ENCODE data around the gene H2BK1.

DNA sequence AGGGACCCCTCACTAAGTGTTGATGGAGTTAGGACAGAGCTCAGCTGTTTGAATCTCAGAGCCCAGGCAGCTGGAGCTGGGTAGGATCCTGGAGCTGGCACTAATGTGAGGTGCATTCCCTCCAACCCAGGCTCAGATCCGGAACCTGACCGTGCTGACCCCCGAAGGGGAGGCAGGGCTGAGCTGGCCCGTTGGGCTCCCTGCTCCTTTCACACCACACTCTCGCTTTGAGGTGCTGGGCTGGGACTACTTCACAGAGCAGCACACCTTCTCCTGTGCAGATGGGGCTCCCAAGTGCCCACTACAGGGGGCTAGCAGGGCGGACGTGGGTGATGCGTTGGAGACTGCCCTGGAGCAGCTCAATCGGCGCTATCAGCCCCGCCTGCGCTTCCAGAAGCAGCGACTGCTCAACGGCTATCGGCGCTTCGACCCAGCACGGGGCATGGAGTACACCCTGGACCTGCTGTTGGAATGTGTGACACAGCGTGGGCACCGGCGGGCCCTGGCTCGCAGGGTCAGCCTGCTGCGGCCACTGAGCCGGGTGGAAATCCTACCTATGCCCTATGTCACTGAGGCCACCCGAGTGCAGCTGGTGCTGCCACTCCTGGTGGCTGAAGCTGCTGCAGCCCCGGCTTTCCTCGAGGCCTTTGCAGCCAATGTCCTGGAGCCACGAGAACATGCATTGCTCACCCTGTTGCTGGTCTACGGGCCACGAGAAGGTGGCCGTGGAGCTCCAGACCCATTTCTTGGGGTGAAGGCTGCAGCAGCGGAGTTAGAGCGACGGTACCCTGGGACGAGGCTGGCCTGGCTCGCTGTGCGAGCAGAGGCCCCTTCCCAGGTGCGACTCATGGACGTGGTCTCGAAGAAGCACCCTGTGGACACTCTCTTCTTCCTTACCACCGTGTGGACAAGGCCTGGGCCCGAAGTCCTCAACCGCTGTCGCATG, 27.2 kb upstream of the H2BK1 start:
- TF ChIP-seq, protein P1, sequence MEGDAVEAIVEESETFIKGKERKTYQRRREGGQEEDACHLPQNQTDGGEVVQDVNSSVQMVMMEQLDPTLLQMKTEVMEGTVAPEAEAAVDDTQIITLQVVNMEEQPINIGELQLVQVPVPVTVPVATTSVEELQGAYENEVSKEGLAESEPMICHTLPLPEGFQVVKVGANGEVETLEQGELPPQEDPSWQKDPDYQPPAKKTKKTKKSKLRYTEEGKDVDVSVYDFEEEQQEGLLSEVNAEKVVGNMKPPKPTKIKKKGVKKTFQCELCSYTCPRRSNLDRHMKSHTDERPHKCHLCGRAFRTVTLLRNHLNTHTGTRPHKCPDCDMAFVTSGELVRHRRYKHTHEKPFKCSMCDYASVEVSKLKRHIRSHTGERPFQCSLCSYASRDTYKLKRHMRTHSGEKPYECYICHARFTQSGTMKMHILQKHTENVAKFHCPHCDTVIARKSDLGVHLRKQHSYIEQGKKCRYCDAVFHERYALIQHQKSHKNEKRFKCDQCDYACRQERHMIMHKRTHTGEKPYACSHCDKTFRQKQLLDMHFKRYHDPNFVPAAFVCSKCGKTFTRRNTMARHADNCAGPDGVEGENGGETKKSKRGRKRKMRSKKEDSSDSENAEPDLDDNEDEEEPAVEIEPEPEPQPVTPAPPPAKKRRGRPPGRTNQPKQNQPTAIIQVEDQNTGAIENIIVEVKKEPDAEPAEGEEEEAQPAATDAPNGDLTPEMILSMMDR (IDR thresholded peaks at IDR 0.05; ENCODE audit: borderline replicate concordance, extremely low read depth, low read length, poor library complexity, severe bottlenecking): no peak
- TF ChIP-seq EZH2 (IDR thresholded peaks at IDR 0.05; ENCODE audit: borderline replicate concordance, low read depth, low read length, severe bottlenecking): no peak

All from DND-41 (cell line).